ENCODE results near the gene ALPK3. TPM values are rescaled to one million over a fixed set of nuclear protein-coding genes. Genes with fewer than 3 reads are reported as not detected.

The ALPK3 gene
- total and polyA plus RNA-seq, 9 of the 15 experiments (the other 6 are each of a cell fraction or from before 2014, with no cell fraction given), result 0.04 to 1.0 (median 0.07) TPM; not detected in 2

GRCh38 chr15:84822653-84823281 lies 5.6 kb downstream of the ALPK3 start:
- Histone ChIP-seq H3K79me2 (ENCODE audit: control insufficient read depth, insufficient read depth, low read length) (no peaks in the 10 kb centered on the region), H3K27ac (ENCODE audit: extremely low read depth, low read depth, low read length) (no peak overlapping the region), H3K4me1 (replicated peaks in 1 of 2; ENCODE audit: control insufficient read depth in 2 of 2, insufficient read depth in 2 of 2, low read length in 2 of 2) (peaks cover 20 to 36% of the 10 kb centered on the region in 2 experiments), H3K27me3 (ENCODE audit: control insufficient read depth in 2 of 2, insufficient read depth in 2 of 2, low read length in 2 of 2) (no peaks in the 10 kb centered on the region), H3K4me3 (no peak overlapping the region), H3K4me2 (ENCODE audit: insufficient read depth, low read length) (no peak overlapping the region), H4K20me1 (replicated peaks; ENCODE audit: control insufficient read depth, insufficient read depth, low read length) (no peaks in the 10 kb centered on the region), H3K9me1 (ENCODE audit: control insufficient read depth, insufficient read depth, low read length) (no peaks in the 10 kb centered on the region), H3K9me3 (replicated peaks; ENCODE audit: control insufficient read depth, insufficient read depth, low read depth, low read length) (no peaks in the 10 kb centered on the region), H3K36me3 (ENCODE audit: control insufficient read depth, insufficient read depth, low read length) (no peaks in the 10 kb centered on the region), H2AFZ (ENCODE audit: low read depth, low read length) (no peak overlapping the region), H3K9ac (ENCODE audit: insufficient read depth in 1 of 2, low read depth in 2 of 2, low read length in 2 of 2) (no peak overlapping the region)
- ATAC-seq (no peak), FAIRE-seq (no peak), DNase-seq (ENCODE audit: extremely low read depth in 1 of 4, low spot score in 3 of 4) (no peak)
- in situ Hi-C loops (cut with MboI), result no loop called here
- ChIA-PET POLR2A (interaction anchor here (1.0 to 1.8 kb wide), 4 partner anchors 9 to 107 kb away, joined by 3 to 15 read pairs (median 4); partner anchors contain the start of gene SEC11A), CTCF (ENCODE audit: low intra/inter-chr PET ratio) (no interaction called here)
- intact Hi-C loops (cut with micrococcal nuclease), result loop anchor here (10.0 kb wide), 1 partner anchor 192 kb away; no protein-coding TSS in a partner anchor
- TF ChIP-seq ZNF12 (CRISPR knock-in tag; IDR thresholded peaks at IDR 0.05), result no peak
- TF ChIP-seq, protein P1, sequence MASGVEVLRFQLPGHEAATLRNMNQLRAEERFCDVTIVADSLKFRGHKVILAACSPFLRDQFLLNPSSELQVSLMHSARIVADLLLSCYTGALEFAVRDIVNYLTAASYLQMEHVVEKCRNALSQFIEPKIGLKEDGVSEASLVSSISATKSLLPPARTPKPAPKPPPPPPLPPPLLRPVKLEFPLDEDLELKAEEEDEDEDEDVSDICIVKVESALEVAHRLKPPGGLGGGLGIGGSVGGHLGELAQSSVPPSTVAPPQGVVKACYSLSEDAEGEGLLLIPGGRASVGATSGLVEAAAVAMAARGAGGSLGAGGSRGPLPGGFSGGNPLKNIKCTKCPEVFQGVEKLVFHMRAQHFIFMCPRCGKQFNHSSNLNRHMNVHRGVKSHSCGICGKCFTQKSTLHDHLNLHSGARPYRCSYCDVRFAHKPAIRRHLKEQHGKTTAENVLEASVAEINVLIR (CRISPR knock-in tag; IDR thresholded peaks at IDR 0.05), result no peak
- no peak for TF ChIP-seq PPARD (CRISPR knock-in tag; IDR thresholded peaks at IDR 0.05)
- TF ChIP-seq CTCFL (IDR thresholded peaks at IDR 0.05; ENCODE audit: borderline replicate concordance, insufficient read depth, low read depth, low read length, poor library complexity, severe bottlenecking), result no peak
- no peak for TF ChIP-seq FOXK1 (CRISPR knock-in tag; IDR thresholded peaks at IDR 0.05; ENCODE audit: borderline replicate concordance)
- TF ChIP-seq RBM15 (IDR thresholded peaks at IDR 0.05; ENCODE audit: insufficient read depth, low read length), result no peak
- TF ChIP-seq FOXM1 (IDR thresholded peaks at IDR 0.05; ENCODE audit: low read depth), result no peak
- TF ChIP-seq FOXM1 (CRISPR knock-in tag; IDR thresholded peaks at IDR 0.05; ENCODE audit: low read depth), result no peak
- no peak for TF ChIP-seq ZC3H11A (IDR thresholded peaks at IDR 0.05; ENCODE audit: low read depth, low read length)
- no peak for TF ChIP-seq E2F1 (CRISPR knock-in tag; IDR thresholded peaks at IDR 0.05)
- no peak for TF ChIP-seq DNMT1 (IDR thresholded peaks at IDR 0.05)
- TF ChIP-seq TEAD2 (tag; IDR thresholded peaks at IDR 0.05), result no peak
- no peak for TF ChIP-seq TAL1 (IDR thresholded peaks at IDR 0.05)
- TF ChIP-seq POLR2B (IDR thresholded peaks at IDR 0.05; ENCODE audit: low read depth, partially characterized antibody), result no peak
- 59% methylated on average over 4 of the region's 4 CpGs for WGBS (ENCODE audit: insufficient coverage, low coverage, missing lambda C conversion rate)
- BruUV-seq (replicated peaks), result no TSS peak

All from K562 (cell line).